GM18867 (cell line): ENCODE data around the gene TICAM2.
"Not testable (repeated sequence)": the region's sequence is repeated elsewhere in the genome, so short reads cannot be mapped to it uniquely, and the experiment has no call there.

Experiments
- ATAC-seq: cut with Tn5 transposase; IDR thresholded peaks from one replicate; pipeline ENCODE4 v1.9.1; 2021; ENCODE audit warnings: mild to moderate bottlenecking, moderate library complexity; ENCODE audit not compliant: unreplicated experiment

Gene TICAM2, protein sequence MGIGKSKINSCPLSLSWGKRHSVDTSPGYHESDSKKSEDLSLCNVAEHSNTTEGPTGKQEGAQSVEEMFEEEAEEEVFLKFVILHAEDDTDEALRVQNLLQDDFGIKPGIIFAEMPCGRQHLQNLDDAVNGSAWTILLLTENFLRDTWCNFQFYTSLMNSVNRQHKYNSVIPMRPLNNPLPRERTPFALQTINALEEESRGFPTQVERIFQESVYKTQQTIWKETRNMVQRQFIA

DNA sequence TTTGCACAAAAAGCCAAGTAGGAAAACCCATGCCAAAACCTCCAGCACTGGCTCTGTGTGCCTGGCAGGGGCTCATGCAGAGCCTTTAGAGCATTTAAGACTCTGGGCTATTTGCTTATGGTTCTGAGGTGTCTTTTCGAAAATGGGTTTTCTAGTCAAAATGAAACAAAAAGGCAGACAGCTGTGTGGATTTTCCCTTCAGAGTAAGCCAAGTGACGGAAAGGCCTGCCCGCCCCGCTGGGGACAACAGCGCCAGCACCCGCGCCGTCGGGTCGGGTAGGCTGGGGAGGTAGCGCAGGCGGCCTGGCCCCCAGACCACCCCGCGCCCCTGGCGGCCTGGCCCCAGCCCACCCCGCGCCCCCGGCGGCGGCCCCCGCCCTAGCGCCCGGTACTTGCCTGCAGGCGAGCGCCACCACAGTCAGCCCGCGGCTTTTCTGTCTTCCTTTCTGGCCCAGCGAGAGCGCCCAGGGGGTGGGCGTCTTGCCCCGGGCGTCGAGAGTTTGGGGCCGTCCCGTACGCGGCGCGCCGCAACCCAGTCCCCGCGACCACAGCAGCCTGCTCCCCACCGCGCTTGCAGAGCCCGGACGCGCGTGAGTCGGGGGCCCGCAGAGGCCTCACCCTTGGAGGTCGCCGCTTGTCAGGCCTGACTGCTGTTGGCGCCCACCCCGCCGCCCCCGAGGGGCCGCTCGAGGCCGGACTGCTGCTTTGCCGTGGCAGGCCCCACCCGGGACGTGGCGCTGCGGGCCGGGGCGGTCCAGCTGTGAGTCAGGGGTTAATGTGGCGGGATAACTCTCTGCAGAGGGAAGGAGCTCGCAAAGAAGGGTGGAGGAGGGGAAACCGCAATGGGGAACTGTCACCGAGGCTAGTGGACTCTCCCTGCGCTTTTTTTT is at the start of gene TICAM2:
Gene TICAM2 (minus strand): TSS at position 779 of the 890 bp plus-strand sequence. CDS start 21,223 bp downstream, outside the sequence.
- ATAC-seq = peak; percentile 81

DNA sequence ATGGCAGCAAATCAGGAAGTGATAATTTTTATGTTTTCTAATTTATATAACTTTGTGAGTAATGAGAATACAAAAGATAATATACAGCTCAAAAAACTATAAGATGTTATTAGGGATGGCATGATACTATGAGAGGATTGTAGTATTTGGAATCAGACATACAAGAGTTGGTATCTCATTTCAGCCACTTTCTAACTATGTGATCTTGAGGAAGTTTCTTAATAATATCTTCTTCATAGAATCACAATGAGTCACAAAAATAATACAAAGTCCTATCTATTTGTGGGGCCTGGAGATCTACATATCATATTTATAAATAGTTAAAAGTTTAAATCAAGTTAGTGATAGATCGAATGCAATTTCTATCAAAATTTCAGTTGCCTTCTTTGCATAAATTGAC is 47.3 kb upstream of the TICAM2 start:
- no peak for ATAC-seq

DNA sequence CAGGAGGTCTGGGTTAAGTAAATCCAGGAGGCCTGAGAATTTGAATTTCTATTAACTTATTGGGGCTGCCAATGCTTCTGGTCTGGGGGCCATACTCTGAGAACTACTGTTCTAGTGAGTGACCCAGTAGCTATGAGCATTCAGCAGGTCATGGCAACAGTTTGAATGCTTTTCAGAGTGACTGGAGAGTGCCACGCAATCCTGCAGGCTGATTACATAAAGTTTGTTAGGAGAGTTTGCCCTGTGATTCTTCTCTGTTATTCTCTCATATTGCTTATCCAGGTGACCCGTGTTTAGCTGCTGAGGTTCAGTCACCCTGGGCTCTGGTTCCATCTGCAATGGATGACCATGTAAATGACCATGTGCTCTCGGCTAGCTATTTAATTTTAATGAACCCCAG is 45.8 kb upstream of the TICAM2 start:
- ATAC-seq = no peak

DNA sequence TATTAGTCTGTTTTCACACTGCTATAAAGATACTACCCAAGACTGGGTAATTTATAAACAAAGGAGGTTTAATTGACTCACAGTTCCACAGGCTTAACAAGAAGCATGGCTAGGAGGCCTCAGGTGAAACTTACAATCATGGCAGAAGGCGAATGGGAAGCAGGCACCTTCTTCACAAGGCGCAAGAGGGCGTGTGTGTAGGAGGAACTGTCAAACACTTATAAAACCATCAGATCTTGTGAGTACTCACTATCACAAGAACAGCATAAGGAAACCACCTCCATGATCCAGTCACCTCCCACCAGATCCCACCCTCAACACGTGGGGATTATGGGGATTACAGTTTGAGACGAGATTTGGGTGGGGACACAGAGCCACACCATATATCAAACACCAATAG is 43.1 kb upstream of the TICAM2 start:
- not testable (repeated sequence) for ATAC-seq

DNA sequence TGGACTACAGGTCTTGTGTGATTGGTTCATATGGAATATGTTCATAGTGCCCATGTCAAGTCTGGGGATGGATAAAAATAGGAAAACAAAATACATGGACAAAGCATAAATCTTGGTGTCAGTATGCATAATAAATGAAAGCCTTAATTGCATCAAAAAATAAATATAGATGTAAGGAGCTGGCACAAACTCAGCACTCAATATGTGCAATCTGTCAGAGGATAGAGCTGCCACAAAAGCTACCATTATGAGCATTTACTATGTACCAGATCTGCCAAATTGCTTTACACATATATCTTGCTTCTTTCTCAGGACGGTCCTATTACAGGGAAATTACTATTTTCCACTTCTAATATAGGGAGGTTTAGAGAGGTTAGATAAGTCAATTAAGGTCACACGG is 41.8 kb upstream of the TICAM2 start:
- ATAC-seq = no peak

DNA sequence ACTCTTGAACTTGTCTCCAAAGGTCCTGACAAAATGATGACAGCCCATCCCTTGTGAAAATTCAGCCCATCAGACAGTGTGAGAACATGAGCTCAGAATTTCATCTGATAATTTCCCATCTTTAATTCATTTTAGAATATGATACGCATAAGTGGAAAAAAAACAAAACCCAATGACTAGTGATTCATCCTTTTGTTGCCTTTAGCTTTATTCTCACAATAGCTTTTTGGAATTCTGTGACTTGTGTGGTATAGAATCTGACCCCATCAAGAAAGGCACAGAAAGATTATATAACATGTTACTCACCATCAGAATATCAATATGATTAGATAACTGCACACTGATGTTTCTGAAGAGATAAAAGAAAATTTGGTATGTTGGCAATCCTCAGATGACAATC is 39.7 kb upstream of the TICAM2 start:
- no peak for ATAC-seq

DNA sequence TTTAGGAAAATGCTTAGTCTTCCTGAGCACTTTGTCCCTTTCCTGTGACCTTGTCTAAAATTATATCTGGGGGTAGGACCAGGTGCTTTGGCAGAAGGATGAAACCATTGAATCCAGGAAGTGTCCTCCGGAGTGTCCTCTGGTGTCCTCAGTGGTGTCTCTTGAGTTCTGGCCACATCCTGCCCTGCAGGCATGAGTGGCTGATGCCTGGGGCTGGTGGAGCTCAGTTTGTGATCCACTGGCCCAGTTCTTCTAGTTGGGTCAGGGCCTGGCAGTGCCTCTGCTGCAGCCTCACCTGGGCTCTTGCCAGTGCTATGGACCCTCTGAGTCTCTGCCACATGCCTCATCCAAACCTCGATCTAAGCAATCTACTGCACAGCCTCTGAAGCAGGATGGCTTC is 38.0 kb upstream of the TICAM2 start:
- ATAC-seq = no peak

DNA sequence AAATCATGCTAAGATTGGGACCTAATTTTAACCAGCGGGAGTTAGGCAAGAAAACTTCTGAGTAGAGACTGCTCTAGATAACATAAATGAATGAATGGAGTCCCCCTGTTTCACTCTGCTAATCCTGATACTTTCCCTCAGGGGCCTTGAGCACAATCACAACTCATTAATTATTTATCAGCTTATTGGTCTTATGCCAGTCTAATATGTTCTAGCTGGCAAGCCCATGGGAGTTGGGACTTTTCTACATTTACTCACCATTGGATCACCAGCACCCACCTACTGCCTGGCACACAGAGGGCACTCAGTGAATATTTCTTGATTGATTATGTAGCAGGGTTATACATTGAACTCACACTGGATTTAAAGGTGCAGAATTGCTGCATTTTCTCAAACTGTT is 37.1 kb upstream of the TICAM2 start:
- no peak for ATAC-seq

DNA sequence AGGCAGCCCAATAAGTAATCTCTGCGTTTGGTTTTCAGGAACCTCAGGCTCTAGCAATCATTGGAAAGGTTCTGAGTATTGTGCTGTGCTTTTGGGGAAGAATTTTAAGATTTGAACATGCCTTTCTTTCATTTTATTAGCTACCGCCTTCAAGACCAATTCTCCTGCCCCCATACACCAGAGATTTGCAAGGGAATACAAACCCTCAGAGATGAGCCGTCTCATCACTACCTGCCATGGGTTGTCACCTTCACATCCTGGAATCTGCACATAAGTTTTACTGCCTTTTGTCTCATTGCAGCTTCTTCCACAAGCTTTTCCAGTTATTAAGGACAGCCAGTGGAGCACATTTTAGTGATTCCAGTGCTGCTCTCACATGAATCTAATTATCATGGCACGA is 35.2 kb upstream of the TICAM2 start:
- no peak for ATAC-seq

DNA sequence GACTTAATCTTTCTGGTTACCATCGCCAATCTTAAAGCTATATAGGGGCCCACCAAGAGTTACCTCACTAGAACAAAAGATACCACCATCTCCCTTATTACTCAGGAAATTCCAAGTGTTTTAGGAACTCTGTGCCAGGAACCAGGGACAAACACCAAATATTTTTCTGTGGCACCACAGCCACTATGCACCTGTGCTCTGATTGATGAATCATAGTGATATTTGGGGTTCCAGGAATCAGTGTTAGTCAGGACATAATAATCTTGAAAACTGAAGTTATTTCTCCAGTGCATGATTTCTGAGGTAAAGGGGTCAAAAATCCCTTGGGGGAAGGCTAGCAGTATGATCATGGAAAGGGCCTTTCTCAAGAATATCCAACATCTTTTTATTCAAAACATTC is 33.7 kb upstream of the TICAM2 start:
- ATAC-seq = no peak

DNA sequence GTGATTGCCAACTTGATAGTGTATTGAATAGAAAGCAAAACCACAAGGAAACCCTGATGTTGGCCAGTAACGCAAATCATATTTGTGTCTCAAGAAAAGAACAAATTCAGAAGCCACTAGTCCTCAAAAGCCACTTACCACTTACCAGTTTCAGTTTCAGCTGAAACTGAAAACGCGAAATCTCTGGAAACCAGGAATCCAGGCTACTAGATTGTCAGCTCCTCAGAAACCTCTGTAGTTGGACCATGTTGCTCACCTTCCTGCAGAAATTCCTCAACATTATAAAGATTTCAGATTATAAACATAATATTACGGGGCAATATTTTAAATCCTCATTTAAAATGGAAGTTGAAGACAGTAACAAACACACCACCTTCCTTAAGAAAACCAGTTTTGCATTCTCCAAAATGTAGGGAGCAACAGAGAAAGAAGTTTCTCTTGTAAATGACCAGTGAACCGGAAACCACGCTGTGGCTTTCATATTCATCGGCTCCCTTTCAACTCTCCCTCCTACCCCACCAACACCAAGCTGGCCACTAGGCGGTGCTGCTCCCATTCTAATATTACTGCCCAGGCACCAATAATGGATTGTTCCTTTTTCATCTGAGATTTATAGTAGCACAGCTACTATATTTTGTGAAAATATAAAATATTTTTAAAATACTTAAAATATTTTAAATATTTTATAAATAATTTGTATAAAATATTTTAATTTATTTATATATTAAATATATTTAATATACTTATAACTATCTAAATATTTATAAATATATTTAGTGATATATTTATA is 32.3 kb upstream of the TICAM2 start:
- peak; percentile 79 for ATAC-seq

DNA sequence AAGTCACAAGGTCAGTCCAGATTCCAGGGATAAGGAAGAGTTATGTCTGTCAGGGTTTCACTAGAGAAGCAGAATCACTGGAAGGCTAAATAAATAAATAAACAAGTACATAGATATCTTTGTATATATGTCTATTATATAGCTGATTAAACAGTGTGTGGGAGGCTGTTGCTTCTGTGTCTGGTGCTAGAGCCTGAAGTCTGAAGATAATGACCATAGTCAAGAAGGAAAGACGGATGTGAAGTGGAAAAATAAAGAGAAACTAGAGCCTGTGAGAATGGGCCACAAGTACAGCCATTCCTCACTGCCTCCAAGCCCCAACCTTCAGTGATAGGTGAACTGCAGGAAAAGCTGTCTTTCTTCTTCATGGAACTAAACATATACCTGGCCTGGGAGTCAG is 27.6 kb upstream of the TICAM2 start:
- ATAC-seq = no peak

DNA sequence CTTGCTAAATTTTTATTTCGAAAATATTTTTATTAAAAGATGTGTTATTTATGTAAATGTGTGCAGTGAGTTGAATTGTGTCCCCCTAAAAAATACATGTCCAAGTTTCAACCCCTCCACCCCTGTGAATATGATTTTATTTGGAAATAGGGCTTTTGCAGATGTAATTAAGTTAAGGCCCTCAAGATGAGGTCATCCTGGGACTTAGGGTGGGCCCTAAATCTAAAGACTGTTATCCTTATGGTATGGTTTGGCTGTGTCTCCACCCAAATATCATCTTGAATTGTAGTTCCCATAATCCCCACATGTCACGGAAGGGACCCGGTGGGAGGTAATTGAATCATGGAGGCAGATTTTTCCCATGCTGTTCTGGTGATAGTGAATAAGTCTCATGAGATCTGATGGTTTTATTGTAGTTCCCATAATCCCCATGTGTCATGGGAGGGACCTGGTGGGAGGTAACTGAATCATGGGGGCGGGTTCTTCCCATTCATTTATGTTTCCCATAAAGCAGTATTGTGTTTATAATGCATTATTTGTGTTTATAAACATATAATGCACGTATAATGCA is 25.1 kb upstream of the TICAM2 start:
- ATAC-seq = no peak

DNA sequence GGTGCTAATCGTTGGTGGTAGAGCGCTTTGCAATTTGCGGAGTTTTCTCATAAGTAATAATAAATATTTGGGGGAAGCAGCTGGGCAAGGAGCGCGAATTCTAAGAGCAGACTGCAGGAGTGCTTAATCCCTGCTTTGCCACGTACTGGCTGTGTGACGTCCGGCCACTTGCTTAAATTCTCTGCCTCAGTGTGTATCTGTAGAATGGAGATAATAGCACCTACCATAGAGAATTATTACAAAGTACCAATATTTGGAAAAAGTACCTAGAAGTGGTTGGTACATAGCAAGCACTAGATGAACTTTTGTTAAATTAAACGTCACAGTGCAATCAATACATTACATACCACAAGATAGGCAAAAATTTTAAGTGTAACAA is 24.2 kb upstream of the TICAM2 start:
- peak; percentile 34 for ATAC-seq

DNA sequence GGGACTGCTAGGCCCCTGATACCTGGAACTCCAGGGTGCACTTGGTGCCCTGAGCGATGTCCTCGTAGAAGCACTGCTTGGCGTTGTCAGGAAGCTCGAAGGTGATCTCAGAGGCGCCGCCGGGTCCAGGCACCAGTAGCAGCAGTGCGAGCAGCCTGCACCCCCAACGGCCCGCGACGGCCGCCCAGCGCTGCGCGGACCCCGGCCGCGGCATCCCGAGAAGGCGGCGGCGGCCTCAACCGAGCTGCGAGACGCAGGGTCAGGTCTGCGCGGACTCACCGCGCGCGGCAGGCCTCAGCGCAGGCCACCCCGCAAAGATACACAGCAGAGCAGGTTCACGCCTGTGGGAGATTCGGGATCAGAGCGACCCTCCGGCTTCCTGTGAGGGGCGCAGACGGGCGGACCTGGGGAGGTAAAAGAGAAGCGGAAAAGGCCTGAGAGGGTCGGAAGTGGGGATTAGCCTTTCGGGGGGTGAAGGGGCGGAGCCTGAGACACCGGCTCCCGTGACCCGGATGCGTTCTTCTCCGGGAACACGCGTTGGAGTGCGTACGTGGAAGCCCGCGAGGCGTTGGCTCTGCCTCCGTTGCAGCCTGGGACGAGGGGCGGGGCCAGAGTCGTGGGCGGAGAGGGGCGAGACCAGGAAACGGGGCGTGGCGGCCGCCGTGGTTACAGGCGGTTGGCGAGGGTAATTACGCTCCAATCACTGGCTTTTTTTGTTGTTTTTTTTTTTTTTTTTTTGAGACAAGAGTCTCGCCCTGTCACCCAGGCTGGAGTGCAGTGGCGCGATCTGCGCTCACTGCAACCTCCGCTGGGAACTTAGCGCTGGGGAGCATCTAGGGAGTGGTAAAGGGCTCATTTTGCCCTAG is 23.5 kb upstream of the TICAM2 start, which contains the start of gene TMED7:
Gene TMED7 (minus strand): TSS at position 458 of the 866 bp plus-strand sequence. CDS start 244 bp downstream, at position 214.
- peak; percentile 89 for ATAC-seq

DNA sequence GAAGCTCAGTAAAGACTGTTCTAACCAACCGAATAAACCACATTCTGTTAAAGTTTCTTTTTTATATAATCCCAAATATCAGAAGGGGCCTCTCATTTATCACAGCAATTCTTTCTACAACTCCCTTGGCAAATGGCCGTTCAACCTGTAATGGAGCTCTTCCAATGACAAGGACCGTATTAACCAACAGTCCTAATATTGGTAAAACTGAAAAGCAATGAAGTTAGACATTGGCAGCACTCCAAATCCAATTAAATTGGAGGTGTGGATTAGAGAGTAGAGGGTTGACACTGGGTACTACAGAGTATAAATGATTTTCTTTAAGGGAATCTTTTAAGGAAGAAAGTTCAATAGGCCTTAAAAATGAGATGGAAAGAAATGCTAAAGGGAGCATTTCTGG is 22.7 kb upstream of the TICAM2 start:
- no peak for ATAC-seq

DNA sequence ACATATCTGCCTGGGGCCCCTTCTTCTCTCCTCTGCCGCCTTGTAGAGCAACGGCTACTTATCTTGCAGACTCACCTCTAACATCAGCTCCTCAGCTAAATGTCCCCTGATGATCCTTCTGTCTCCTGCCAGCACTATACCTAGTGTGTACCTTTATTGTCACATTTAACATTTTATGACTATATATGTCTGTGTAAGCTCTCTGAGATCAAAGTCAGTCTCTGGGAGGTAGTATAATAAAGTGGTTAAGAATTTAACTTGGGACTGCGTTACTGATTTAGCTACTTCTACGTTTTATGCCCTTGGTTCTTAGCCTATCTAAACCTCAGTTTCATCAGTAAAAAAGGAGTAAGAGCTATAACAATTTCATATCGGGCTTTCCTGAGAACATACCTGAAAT is 21.4 kb upstream of the TICAM2 start:
- ATAC-seq = no peak

DNA sequence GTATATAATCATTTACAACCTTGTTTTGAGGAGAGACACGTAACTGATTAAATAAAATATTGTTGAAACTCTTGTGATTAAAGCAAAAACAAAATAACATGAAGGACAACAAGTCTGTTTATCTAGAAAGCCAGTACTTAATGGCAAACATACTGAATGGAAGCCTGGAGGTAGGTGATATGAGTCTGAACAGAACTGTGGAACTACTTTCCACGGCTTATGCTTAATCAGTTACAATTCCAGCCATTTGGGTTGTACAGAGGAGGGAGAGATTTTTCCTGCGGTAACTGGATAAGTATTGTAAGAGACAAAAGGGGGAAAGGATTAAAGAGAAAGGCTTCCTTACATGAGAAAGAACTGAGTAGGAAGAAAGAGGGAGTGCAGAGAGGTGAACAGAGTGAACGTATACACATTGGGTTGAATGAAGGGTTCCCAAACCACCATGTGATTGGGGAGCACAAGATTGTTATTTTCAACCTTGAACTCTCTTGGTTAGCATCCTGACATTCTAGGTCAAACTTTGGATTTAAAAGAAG is 19.2 kb upstream of the TICAM2 start:
- ATAC-seq = no peak

DNA sequence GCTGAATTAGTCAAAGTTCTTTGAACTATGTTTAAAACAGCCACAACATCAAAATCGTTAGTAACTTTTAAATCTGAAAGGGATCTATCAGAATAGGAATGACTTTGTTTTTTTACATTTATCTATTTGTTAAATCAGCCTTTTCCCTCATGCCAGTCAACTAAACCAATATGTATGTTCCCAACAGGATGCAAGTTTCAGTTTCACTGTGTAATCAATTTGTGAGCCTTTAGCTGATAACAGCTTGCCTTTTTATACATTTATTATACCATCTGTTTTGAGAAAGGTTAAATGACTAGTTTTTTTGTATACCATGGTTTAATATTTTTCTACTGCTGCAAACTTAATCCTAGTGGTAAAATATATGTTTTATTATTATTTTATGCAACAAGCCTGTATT is 14.6 kb upstream of the TICAM2 start:
- no peak for ATAC-seq

DNA sequence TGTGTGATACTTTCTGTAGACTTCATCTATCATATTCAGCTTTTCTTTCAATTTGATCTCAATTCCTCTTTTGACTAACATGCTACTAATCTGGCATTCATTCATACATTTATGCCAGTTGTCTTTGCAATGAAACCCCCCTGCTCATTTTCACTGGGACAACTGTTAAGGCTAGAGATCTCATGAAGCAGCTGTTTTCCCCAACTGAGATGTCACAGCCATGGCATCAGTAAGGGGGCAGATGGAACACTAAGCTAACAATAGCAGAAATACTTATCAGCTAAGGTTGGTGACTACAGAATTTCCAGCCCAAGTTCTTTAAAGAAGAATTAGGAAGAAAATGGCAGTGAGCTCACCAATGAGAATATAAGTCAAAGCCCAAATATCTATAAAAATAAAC is 14.2 kb upstream of the TICAM2 start:
- ATAC-seq = no peak
